Thoracic aorta (tissue), 2 donors: ENCODE measurements around the gene CASS4. TPM values are rescaled to one million over a fixed set of nuclear protein-coding genes. Genes with fewer than 3 reads are reported as not detected.

Source experiments
- ATAC-seq: fragments of 150-250 bp; one replicate; pipeline ENCODE4 v1.8.0; 2017; ENCODE audit warnings: low read depth; ENCODE audit not compliant: insufficient number of reproducible peaks, low FRiP score
- DNase-seq: peaks from one replicate; pipeline ENCODE4 v3.0.0-alpha.2; 2020; ENCODE audit warnings: low spot score
- H3K27ac ChIP-seq, 2 donors: fragments of 200-600 bp; sonication (generic); 1 replicate in 1 of 2; 2 replicates in 1 of 2; pipeline ENCODE4 v1.5.1; 2016; ENCODE audit warnings: mild to moderate bottlenecking in 2 of 2, moderate library complexity in 2 of 2
- H3K27me3 ChIP-seq: fragments of 200-600 bp; sonication (generic); replicated peaks from 2 replicates; pipeline ENCODE4 v1.6.0; 2016; ENCODE audit warnings: mild to moderate bottlenecking; ENCODE audit not compliant: insufficient read depth
- H3K36me3 ChIP-seq: fragments of 200-600 bp; sonication (generic); one replicate; pipeline ENCODE4 v1.5.1; 2016
- H3K4me1 ChIP-seq, 2 donors: fragments of 200-600 bp; sonication (generic); 1 replicate in 1 of 2; 2 replicates in 1 of 2; pipeline versions ENCODE4 v1.5.1 to v1.6.0; 2016; ENCODE audit warnings: low read depth in 2 of 2, mild to moderate bottlenecking in 1 of 2; ENCODE audit not compliant: control insufficient read depth in 1 of 2
- H3K4me3 ChIP-seq: fragments of 200-600 bp; sonication (generic); 2 replicates; pipeline ENCODE4 v1.5.1; 2016; ENCODE audit warnings: mild to moderate bottlenecking
- H3K9me3 ChIP-seq: fragments of 200-600 bp; sonication (generic); 2 replicates; pipeline ENCODE4 v1.5.1; 2016
- CTCF ChIP-seq: fragments of 200-600 bp; sonication (generic); IDR thresholded peaks from one replicate; pipeline ENCODE4 v1.5.1; 2019; ENCODE audit warnings: antibody characterized with exemption
- total RNA-seq, 2 donors: library from RNA; depleted of rRNA; stranded (reverse); fragments of >200 nt; gene quantifications; one replicate each; pipeline versions ENCODE4 v1.1.0 to v1.2.3, GENCODE V29; 2016

The CASS4 gene
- total RNA-seq, 2 donors from 2014 or later: 3.0 to 3.1 TPM

GRCh38 chr20:56501116-56501515 is 89.1 kb downstream of the CASS4 start:
- DNase-seq: no peak
- no peaks in the 10 kb centered on the region for H3K4me1 ChIP-seq
- no peak overlapping the region for H3K27ac ChIP-seq
- H3K36me3 ChIP-seq: no peaks in the 10 kb centered on the region
- no peak overlapping the region for H3K4me3 ChIP-seq
- no peaks in the 10 kb centered on the region for H3K9me3 ChIP-seq
- no peak for ATAC-seq
- no peaks in the 10 kb centered on the region for H3K27me3 ChIP-seq
- TF ChIP-seq CTCF: no peak

- no peak for TF ChIP-seq CTCF
- ATAC-seq (no peak), DNase-seq (no peak)
- Histone ChIP-seq H3K27ac (no peak overlapping the region), H3K27me3 (no peaks in the 10 kb centered on the region), H3K36me3 (no peaks in the 10 kb centered on the region), H3K4me3 (no peak overlapping the region), H3K4me1 (no peaks in the 10 kb centered on the region), H3K9me3 (no peaks in the 10 kb centered on the region)
Observed at GRCh38 chr20:56503916-56504315, 91.9 kb downstream of the CASS4 start.

- DNase-seq (no peak), ATAC-seq (no peak)
- no peaks in the 10 kb centered on the region for H3K9me3 ChIP-seq
- no peak overlapping the region for H3K27ac ChIP-seq
- TF ChIP-seq CTCF: no peak
- no peaks in the 10 kb centered on the region for H3K4me1 ChIP-seq
- no peak overlapping the region for H3K4me3 ChIP-seq
- no peaks in the 10 kb centered on the region for H3K27me3 ChIP-seq
- no peaks in the 10 kb centered on the region for H3K36me3 ChIP-seq
Observed at GRCh38 chr20:56504373-56505005, 92.4 kb downstream of the CASS4 start.

- no peaks in the 10 kb centered on the region for H3K36me3 ChIP-seq
- TF ChIP-seq CTCF: no peak
- H3K27me3 ChIP-seq: no peaks in the 10 kb centered on the region
- DNase-seq (no peak), ATAC-seq (no peak)
- H3K4me1 ChIP-seq: no peaks in the 10 kb centered on the region
- H3K4me3 ChIP-seq: no peak overlapping the region
- H3K27ac ChIP-seq: no peak overlapping the region
- no peaks in the 10 kb centered on the region for H3K9me3 ChIP-seq
Observed at GRCh38 chr20:56506103-56506502, 94.0 kb downstream of the CASS4 start.

Other genes with a start within 250 kb of the CASS4 start
- gene MC3R, start 163.5 kb upstream of the CASS4 start, total RNA-seq: not detected
- 10 to 100 TPM; 35.2 to 37.3 TPM for gene FAM210B, start 53.3 kb upstream of the CASS4 start, total RNA-seq
- under 1 TPM in 1 of 2 donors, not detected in 1; 0.41 TPM for gene AURKA, start 20.0 kb upstream of the CASS4 start, total RNA-seq
- 10 to 100 TPM in 1 of 2 donors, 1 to 10 TPM in 1; 4.6 to 22.5 TPM for gene CSTF1, start 19.6 kb upstream of the CASS4 start, total RNA-seq
- 10 to 100 TPM; 70.9 to 71.6 TPM for gene RTF2, start 56.4 kb downstream of the CASS4 start, total RNA-seq
- not detected for gene FAM209A, start 112.5 kb downstream of the CASS4 start, total RNA-seq
- gene FAM209B, start 121.0 kb downstream of the CASS4 start, total RNA-seq: not detected
- gene TFAP2C, start 217.0 kb downstream of the CASS4 start, total RNA-seq: 1 to 10 TPM in 1 of 2 donors, under 1 TPM in 1; 0.49 to 2.0 TPM